ENCODE data around the gene NRAP.

Gene NRAP

GRCh38 chr10:113630929-113631533 lies 32.8 kb downstream of the NRAP start:
- DNase-seq = no peak

DNA sequence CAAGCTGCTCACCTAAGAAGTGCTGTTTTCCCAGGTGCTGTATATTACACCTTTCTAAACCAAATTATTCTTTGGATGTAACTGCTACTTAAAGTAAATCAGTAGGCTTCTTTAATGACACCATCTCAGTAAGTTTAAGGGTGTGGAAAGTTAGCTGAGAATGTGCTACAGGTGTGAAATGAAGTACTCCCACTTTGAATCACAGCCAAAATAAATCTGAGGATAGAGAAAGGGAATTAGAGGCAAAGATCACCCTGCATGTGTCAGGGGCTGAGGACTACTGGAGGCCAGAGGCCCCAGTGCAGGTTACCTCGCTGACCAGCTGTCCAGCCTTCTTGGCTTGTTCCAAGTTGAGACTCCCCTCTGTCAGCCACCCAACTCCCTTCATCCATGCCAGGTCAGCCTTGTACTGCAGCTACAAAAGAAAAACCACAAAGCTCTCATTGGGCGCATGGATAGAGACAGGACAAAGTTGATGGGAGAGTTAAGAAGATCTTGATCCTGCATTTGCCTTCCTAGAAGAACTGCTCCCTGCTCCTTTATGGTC lies 35.2 kb downstream of the NRAP start:
- DNase-seq = no peak

GRCh38 chr10:113627836-113628235 lies 36.0 kb downstream of the NRAP start:
- no peak for DNase-seq

- DNase-seq = no peak
Measured at GRCh38 chr10:113626809-113627355, 37.0 kb downstream of the NRAP start.

DNA sequence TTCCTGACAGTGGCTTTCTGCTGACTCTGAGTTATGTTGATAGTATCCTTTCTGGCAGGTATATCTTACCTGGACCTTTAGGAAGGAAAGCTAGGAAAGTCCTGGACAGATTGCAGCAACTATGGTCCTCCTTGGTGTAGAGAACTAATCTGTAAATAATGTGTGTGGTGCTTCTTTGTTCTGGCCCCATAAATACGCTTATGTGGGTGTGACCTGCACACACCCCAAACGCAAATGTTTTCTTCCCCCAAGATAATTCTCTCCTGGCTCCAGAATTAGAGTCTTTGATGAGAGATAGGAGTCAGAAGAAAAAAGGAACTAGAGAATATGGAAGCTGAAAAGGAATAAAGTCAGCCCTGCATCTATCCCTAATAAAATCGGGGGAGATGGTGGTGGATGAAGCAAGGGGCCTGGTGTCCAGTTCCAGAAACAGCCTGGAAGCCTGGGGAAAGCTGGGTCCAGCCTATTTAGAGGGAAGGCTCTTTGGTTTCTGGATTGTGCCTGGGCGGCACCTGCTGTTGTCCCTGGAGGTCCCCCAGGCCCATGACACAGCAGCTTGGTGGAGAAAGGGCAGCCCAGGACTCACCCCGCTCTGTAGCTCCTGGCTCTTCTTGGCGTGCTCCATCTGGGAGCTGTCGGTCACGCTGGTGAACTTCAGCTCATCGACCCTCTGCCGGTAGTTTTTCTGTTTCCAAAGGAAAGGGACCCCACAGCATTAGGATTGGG lies 38.2 kb downstream of the NRAP start:
- DNase-seq = no peak

GRCh38 chr10:113622831-113623230 lies 41.0 kb downstream of the NRAP start:
- no peak for DNase-seq

DNA sequence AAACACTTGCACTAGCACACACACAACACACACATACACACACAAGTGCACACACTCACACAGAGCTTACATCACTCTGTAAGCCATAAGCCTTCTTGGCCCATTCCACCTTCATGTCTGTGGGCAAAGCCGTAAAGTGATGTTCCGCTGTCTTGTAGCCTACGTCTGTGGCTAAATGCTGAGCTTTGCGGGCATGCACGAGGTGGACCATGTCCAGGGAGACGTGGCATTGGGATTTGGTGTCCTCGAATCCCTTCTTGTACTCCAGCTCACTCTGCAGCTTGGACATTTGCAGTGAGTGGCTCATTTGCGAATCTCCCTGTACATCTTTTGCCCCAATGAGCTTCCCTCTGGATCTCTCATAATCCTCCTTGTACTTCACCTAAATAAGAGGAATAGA lies 42.0 kb downstream of the NRAP start:
- DNase-seq = no peak

GRCh38 chr10:113620936-113621335 lies 42.9 kb downstream of the NRAP start:
- no peak for DNase-seq

GRCh38 chr10:113620511-113620910 lies 43.3 kb downstream of the NRAP start:
- DNase-seq = no peak

DNA sequence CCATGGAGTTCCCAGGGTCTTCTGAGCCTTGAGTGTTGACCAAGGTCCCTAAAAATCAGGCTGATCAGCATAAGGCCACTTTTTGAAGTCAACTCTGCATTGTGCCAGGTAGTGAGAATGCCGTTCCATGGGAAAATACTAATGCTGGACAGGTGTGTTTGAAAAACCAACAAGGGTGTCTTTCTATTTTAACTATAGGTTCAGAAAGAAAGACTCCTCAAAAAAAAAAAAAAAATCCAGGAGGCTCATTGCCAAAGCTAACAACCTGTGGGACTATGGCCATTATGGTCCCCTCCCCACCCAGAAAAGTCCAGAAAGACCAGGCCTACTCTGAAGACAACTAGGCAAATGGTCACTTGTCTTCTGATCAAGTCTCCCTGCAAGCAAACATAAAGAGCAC lies 44.4 kb downstream of the NRAP start:
- DNase-seq = no peak

DNA sequence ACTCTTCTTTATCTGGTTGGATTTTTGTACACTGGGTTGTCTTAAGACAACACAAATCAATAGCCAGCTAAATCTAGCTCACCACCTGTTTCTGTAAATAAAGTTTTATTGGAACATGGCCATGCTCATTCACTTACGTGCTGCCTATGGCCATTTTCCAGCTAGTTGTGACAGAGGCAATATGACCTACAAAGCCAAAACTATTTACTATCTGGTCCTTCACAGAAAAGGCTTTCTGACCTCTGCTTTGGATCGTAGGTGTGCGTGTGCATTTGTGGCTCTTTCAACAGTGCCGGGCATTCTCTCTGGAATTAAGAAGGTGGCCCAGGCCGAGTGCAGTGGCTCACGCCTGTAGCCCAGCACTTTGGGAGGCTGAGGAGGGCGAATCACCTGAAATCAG lies 45.5 kb downstream of the NRAP start:
- DNase-seq = no peak

- DNase-seq = no peak
Measured at GRCh38 chr10:113617086-113617485, 46.8 kb downstream of the NRAP start.

- no peak for DNase-seq
Measured at GRCh38 chr10:113616244-113617074, 47.4 kb downstream of the NRAP start.

- no peak for DNase-seq
Measured at GRCh38 chr10:113613977-113614690, 49.7 kb downstream of the NRAP start.

GRCh38 chr10:113613427-113613826 lies 50.4 kb downstream of the NRAP start:
- no peak for DNase-seq

GRCh38 chr10:113612154-113612553 lies 51.7 kb downstream of the NRAP start:
- no peak for DNase-seq

GRCh38 chr10:113610631-113611601 lies 52.9 kb downstream of the NRAP start:
- no peak for DNase-seq

DNA sequence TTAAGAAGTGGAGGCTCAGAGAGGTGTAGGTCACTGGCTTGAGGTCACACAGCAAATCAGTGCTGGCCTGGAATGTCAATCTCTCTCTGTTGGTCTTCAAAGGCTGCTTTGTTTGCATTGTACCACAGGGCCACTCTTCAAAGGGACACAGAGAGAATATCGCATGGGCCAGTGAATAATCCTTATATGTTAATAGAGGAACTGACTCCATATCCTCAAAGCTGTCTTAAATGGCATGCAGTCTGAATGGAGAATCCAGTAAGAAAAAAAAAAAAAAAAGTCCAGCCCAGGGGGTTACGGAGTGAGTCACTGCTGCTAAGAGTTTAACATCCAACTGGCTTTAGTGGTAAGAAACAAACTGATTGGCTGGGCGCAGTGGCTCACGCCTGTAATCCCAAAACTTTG lies 54.1 kb downstream of the NRAP start:
- no peak for DNase-seq

DNA sequence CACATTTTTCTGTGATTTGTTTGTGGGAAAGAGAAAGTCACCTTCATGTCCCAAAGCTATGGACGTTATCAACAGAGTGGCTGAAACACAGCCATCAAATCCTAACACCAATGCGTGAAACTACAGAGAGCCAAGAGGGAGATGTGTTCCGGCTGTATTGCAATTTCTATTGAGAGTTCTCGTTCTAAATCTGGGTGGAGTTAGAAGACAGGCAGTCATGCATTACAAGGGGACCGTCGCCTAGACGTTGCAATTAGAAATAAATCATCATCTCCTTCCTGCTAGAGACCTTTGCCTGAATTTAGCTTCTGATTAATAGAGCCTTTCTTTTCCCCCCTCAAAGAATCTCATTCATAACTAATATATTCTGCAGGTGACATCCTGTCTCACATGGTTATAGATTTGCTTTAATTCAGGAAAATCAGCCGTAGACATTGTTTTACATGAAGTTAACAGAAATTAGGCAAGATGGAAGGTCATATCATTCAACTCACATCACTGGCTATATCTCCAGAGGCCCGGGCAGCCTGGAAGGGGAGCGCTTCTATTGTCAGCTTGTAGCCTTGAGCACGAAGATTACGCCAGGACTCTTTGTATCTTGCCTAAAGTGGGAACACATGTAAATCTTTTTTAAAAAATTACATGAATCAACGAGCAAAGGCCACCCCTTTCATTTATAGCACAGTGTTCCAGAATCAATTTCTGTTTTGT lies 58.4 kb downstream of the NRAP start:
- no peak for DNase-seq

DNA sequence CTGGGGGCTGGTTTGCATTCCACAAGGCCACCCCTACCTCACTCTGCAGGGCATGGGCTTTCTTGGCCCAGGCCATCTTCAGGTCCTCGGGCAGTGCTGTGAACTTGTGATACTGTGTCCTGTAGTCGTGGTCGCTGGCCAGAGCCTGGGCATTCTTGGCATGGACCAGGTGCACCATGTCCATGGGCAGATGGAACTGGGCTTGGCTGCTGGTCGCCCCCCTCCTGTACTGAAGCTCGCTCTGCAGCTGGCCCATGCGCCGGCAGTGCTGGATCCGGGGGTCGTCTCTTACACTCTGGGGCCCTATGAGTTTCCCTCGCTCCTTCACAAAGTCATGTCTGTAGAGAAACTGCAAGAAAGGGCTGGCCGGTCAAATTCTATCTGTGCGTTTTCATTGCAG lies 59.3 kb downstream of the NRAP start:
- no peak for DNase-seq

Measured in activated CD8-positive, alpha-beta memory T cell treated with anti-CD3 and anti-CD28 coated beads, Interleukin-2, amount 50 U/mL, for 4 hours (primary cell).